Cortex of kidney (tissue), 1 donor: ENCODE measurements around the gene MUC22.

ENCODE experiments used
- DNase-seq: peaks from one replicate; lab custom pipeline; 2025; lab: John Stamatoyannopoulos, UW

The MUC22 gene

GRCh38 chr6:31079656-31080261 is 69.5 kb downstream of the MUC22 start:
- DNase-seq = no peak

GRCh38 chr6:31081872-31082271 is 71.6 kb downstream of the MUC22 start:
- DNase-seq = no peak

- DNase-seq = no peak
These were observed 73.6 kb downstream of the MUC22 start for GRCh38 chr6:31083742-31084354.
